LNCaP clone FGC (cell line): ENCODE measurements around the gene STRN4.
"Not testable (repeated sequence)": the region's sequence is repeated elsewhere in the genome, so short reads cannot be mapped to it uniquely, and the experiment has no call there.

ENCODE experiments used
- DNase-seq: peaks from one replicate; pipeline ENCODE4 v3.0.0-alpha.2; 2011; ENCODE audit warnings: low read depth
- H3K4me3 ChIP-seq: 2 replicates; pipeline ENCODE4 v1.5.1; 2011; ENCODE audit warnings: mild to moderate bottlenecking, low read depth, low read length, control low read depth
- TF ChIP-seq, protein P1 (sequence below): IDR thresholded peaks from 2 replicates; pipeline ENCODE4 v1.5.1; 2012; ENCODE audit warnings: mild to moderate bottlenecking; ENCODE audit not compliant: control insufficient read depth, insufficient read depth; ENCODE audit errors: extremely low read depth

Gene STRN4

DNA sequence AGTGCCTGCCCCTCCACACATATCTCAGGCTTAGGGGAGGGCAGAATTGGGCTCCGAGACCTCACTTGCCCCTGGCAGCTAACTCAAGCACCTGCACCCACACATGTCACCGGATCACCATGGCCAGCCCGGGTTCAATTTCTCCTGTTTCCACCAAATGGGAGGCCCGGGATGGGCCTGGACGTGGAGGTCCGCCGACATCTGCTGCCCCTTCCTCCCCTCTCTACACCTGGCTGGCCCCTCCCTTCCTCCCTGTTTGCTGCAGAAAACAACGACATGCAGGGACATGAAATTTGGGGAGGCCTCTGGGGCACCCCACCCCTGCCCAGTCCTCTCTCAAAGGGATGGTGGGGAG is 30.7 kb downstream of the STRN4 start:
- TF ChIP-seq, protein P1, sequence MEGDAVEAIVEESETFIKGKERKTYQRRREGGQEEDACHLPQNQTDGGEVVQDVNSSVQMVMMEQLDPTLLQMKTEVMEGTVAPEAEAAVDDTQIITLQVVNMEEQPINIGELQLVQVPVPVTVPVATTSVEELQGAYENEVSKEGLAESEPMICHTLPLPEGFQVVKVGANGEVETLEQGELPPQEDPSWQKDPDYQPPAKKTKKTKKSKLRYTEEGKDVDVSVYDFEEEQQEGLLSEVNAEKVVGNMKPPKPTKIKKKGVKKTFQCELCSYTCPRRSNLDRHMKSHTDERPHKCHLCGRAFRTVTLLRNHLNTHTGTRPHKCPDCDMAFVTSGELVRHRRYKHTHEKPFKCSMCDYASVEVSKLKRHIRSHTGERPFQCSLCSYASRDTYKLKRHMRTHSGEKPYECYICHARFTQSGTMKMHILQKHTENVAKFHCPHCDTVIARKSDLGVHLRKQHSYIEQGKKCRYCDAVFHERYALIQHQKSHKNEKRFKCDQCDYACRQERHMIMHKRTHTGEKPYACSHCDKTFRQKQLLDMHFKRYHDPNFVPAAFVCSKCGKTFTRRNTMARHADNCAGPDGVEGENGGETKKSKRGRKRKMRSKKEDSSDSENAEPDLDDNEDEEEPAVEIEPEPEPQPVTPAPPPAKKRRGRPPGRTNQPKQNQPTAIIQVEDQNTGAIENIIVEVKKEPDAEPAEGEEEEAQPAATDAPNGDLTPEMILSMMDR: no peak
- peak overlapping the region; percentile 67 for H3K4me3 ChIP-seq
- DNase-seq: no peak

DNA sequence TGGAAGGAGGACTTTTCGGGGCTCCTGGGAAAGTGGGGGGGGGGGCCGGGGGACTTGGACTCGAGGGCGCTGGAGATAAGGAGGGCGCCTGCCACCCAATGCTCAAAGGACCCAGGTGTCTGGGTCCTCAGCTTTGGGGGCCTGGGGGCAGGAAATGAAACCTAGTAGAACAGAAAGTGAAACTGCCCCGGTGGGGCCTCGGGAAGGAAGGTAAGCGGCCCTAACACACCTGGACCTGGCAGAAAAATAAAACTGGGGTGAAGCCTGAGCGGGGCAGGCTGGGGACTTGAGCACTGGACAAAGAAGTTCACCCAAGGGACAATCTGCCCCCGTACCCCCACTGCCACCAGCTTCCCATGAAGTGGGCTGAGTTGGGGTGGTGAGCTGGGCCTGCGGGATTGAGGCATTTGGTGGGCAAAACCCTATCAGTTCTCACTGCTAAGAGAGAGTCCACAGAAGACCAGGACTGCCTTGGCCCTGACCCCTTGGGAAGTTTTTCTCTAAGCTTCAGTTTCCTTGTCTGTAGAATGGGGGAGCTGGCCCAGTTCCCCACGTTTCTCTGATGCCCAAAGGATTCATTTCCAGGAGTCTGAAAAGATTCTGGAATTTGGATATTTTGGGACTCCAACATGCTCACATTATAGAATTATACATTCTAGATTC is 31.7 kb downstream of the STRN4 start:
- TF ChIP-seq, protein P1: no peak
- H3K4me3 ChIP-seq: peak overlapping the region; percentile 55
- no peak for DNase-seq

DNA sequence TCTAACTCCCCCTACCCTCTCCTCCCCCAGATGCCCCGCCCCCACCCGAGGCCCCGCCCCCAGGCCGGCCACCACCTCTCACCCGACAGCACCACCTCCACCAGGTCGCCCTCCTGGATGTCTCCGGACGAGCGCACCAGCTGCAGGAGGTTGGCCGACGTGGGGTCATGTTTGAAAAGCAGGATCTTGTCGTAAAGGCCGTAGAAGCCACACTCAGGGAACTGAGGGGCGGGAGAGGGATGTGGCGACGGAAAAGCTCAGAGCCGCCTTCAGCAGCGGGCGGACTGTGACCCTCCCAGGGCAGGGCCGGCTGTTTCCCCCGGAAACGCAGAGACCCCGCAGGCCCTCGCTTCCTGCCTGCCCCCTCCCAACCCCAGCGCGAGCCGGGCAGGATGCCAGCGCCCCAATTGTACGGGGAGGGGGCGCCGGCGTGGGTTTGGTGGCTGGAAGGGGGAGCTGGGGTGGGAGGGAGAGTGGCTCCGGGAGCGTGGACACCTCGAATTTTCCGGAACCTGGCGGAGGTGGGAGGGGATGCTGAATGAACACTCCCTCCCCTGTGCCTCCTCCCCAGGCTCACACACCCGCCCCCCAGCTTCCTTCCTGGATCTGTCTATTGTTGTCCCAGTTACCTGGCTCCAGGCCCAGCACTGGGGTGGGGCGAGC is 32.3 kb downstream of the STRN4 start:
- TF ChIP-seq, protein P1: no peak
- peak overlapping the region; percentile 55 for H3K4me3 ChIP-seq
- DNase-seq: no peak

GRCh38 chr19:46712768-46713338 is 33.4 kb downstream of the STRN4 start:
- DNase-seq, H3K4me3 ChIP-seq: not testable (repeated sequence)

- H3K4me3 ChIP-seq: no peak overlapping the region
- no peak for DNase-seq
- TF ChIP-seq, protein P1: no peak
These were observed 35.6 kb downstream of the STRN4 start for GRCh38 chr19:46710687-46711086.

DNA sequence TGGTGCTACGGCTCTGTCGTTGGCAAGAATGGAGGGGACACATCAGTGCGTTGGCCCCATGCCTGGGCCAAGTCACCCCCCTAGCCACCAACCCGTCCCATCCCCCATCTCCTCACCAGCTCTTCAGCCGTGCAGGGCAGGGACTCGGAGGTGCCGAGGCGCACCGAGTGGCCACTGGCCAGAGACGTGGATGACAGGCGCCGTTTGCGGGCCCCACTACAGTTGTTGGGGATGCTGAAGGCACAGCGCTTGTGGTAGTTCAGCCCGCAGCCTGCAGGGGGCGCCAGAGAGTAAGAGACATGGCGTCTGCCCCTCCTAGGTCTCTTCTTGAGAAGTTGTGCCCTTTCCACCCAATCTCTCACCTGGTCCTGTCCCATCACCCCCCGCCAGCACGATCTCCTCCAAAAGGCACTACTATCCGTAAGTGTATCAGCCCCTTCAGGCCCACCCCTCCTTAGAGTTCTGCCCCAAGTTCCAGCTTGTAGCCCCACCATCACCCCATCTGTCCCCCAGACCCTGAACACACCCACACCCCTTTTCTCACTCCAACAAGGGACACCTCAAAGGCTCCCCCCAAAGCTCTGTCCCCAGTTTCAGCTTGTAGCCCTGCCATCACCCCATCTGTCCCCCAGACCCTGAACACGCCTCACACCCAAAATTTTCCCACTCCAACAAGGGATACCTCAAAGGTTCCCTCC is 41.7 kb downstream of the STRN4 start:
- TF ChIP-seq, protein P1: peak; percentile 55
- H3K4me3 ChIP-seq: no peak overlapping the region
- DNase-seq: no peak

DNA sequence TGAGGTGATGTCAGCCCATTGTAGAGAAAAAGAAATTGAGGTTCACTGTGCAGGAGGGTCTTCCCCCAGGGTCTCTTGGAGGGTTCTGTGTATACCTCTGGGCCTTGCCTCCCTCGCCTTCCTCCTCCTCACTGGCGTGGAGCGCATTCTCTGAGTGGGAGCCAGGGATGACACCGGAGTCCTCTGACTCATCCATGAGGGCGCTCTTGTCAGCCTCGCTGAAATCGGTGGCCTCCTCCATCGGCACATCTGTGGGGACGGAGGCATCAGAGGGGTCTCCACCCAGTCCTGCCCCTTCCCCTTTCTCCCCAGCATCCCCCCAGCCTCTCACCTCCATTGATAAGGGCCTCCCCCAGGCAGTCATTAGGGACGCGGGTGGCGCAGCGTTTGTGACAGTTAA is 45.5 kb downstream of the STRN4 start:
- TF ChIP-seq, protein P1: no peak
- H3K4me3 ChIP-seq: no peak overlapping the region
- no peak for DNase-seq
